ENCODE measurements around the gene KIF24.

- no peak for TF ChIP-seq CTCF (IDR thresholded peaks at IDR 0.05)
- TF ChIP-seq EZH2 (IDR thresholded peaks at IDR 0.05; ENCODE audit: borderline replicate concordance, insufficient read depth, low read depth, low read length, poor library complexity, severe bottlenecking), result no peak
These were observed 4.8 kb upstream of the KIF24 start for GRCh38 chr9:34333836-34334235.
